Fibroblast of skin of left biceps (primary cell): ENCODE data around the gene LACRT.
"Not testable (repeated sequence)": the region's sequence is repeated elsewhere in the genome, so short reads cannot be mapped to it uniquely, and the experiment has no call there.

ENCODE experiments used
- DNase-seq, 2 experiments: peaks; one replicate each; pipeline ENCODE4 v3.0.0-alpha.2; 2013; ENCODE audit warnings: low read depth in 2 of 2

Gene LACRT, protein sequence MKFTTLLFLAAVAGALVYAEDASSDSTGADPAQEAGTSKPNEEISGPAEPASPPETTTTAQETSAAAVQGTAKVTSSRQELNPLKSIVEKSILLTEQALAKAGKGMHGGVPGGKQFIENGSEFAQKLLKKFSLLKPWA

GRCh38 chr12:54634795-54635194 is at the start of gene LACRT:
TSS of gene LACRT (minus strand) at chr12:54634895. CDS start at chr12:54634841, 54 bp downstream.
- no peak for DNase-seq

GRCh38 chr12:54683398-54683797 is 48.7 kb upstream of the LACRT start:
- no peak for DNase-seq

DNA sequence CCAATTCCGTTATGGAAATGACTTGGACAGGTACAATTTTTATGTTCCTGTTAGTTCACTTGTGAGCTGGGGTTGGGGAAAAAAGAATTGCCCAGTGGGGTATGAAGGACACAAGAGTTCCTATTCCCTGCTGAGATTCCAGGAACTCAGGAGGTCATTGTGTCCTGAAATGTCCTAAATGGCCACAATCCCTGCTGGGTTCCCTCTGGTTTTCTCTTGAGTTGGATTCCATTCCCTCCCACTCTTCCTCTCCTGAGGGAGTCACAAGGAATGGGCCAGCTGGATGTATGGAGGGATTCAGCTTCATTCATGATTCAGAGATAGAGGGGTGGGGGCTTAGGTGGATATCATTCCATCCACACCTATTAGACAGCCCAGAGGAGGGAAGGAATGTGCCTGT is 48.0 kb upstream of the LACRT start:
- no peak for DNase-seq

- DNase-seq = no peak
Observed at GRCh38 chr12:54680374-54680773, 45.7 kb upstream of the LACRT start.

DNA sequence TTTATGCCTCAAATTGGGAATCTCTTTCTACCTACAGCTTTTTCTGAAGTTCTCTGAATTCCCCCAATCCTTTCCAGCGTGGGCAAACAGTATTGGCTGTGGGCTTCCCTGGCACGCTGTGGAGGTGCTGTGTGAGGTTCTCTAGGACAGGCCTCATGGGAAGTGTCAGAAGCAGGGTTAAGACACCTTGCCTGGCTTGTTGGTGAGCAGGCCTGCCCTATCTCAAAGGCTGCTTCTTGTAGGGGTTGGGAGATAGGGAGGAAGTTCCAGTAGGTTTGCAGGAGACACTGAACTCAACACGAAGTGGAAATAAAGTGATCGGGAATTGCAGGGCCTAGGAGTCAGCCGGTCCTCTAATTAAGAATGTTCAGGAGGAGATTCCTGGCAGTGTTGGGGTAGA is 43.4 kb upstream of the LACRT start:
- no peak for DNase-seq

- DNase-seq = no peak
Observed at GRCh38 chr12:54667945-54668344, 33.2 kb upstream of the LACRT start.

DNA sequence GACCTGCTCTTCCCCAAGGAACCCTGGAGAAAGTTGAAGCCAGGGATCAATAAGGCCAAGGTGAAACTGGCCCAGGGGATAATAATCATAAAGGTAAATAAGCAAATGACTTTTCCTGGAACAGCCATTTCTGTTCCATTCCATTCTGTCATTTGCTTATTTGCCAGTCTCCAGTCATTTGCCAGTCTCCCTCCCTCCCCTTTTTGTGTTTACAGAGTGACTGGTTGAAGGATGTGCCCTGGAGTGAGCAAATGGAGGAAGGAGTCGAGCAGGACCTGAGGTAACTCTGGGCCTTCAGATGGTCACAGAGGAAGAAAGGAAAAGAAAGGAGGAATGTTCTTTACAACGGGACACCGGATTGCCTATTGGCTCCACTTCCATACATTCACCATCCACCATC is 31.3 kb upstream of the LACRT start:
- no peak for DNase-seq

- not testable (repeated sequence) for DNase-seq
Observed at GRCh38 chr12:54665022-54665635, 30.4 kb upstream of the LACRT start.

GRCh38 chr12:54663603-54664002 is 28.9 kb upstream of the LACRT start:
- DNase-seq = no peak

GRCh38 chr12:54662026-54662425 is 27.3 kb upstream of the LACRT start:
- DNase-seq = no peak

DNA sequence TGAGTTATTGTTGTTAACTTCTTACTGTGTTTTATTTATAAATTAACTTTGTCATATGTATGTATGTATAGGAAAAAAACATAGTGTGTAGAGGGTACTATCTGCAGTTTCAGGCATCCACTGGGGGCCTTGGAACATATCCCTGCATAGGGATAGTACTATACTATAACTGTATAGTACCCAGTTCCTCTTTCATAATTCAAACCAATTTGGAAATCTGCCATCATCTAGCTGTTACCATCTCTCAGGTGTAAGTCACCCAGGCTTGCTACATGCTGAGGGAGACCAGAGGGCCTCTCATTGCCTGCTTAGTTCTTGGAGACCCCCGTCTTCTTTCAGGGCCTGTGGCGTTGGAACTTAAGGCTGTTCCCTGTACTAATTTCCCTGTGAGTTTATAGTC is 26.4 kb upstream of the LACRT start:
- DNase-seq = no peak

DNA sequence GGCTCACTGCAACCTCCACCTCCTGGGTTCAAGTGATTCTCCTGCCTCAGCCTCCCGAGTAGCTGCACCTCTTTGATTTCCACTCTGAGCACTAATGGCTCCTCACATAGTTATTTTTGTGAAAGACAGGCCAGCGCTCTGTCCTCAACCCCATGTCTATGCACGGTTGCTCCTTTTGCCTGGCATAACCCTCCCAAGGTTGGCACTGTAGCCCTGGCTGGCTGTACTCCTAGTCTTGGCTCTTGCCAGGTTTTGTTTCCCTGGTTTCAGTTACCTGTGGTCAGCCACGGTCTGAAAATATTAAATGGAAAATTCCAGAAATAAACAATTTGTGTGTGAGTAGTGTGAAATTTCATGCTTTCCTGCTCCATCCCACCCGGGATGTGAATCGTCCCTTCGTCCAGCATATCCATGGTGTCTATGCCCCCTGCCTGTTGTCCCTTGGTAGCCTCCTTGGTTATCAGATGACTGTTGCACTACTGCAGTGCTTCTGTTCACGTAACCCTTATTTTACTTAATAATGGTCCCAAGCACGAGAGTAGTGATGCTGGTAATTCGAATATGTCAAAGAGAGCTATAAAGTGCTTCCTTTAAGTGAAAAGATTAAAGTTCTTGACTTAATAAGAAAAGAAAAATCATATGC is 25.7 kb upstream of the LACRT start:
- DNase-seq = no peak

- DNase-seq = no peak
Observed at GRCh38 chr12:54658306-54659264, 23.9 kb upstream of the LACRT start.

- no peak for DNase-seq
Observed at GRCh38 chr12:54657105-54657607, 22.5 kb upstream of the LACRT start.

DNA sequence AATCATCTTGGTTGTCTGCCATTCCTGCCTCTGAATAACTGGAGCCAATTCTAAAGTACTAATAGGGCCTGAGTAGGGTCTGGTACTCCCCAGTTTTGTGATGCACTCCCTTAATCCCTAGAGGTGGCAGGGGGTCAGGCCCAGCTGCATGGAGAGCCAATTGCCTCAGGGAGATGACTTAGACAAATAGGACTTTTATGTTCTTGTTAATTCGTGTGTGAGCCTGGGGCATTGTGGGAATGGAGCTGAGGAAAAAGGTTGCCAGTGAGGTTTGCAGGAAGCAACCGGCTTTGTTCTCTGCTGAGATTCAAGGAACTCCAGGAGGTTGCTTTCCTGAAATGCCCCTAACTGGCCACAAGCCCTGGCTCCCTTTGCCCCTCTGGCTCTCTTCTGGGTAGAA is 20.2 kb upstream of the LACRT start:
- DNase-seq = no peak

- no peak for DNase-seq
Observed at GRCh38 chr12:54653025-54653424, 18.3 kb upstream of the LACRT start.

DNA sequence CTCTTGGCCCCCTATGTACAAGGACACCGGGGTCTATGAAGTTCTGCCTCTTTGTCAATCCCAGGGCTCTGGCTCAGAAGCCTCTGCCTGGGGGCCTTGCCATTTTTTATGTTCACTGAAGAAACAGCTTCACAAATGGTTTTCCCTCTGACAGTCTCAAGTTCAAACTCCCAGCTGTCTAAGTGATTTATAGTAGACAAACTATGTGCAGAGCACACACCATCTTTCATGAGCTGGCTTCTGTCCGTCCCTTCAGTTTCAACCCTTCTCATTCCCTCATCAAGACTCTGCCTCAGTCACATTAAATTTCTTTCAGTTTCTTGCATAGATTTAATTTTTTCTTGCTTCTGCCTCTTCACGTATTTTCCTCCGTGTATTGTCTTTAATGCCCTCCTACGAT is 16.2 kb upstream of the LACRT start:
- DNase-seq = no peak

DNA sequence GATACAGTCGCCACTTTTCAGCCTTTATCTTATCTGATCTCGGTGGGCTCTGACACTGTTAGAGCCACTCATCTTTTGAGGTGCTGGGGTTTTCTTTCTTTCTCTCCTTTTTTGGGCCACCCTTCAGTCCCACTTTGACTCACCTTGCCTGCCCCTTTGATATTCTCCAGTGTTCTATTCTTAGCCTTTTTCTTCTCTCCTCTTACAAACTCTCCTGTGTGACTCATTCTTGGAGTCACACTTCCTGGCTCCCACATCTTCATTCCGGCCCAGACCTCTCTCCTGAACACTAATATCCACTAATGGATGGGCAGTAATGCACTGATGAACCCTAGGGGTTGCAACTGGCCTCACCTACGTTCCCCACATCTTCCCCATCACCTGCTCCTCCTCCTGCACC is 15.7 kb upstream of the LACRT start:
- no peak for DNase-seq

DNA sequence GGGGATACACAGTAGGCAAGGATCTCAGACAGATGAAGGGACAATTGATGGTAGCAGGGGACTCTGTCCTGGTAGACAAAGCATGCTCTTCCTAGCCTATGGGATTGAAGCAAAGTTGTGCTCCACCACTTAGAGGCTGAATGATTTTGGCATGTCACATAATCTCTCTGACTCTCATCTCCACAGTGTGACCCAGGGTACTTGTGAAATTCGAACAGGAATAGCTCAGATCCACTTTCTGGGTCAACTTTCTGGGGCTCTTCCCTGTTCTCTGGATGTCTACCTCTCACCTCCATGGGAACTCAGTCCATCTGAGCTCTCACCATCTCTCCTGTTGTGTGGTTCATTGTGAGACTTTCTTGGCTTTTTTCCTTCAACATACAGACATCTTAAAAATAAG is 15.1 kb upstream of the LACRT start:
- DNase-seq = no peak

GRCh38 chr12:54648265-54648664 is 13.6 kb upstream of the LACRT start, which contains the start of gene DCD:
TSS of gene DCD (minus strand) at chr12:54648365. CDS start at chr12:54648303, 62 bp downstream.
- DNase-seq = no peak

- DNase-seq = no peak
Observed at GRCh38 chr12:54641554-54641953, 6.9 kb upstream of the LACRT start.

DNA sequence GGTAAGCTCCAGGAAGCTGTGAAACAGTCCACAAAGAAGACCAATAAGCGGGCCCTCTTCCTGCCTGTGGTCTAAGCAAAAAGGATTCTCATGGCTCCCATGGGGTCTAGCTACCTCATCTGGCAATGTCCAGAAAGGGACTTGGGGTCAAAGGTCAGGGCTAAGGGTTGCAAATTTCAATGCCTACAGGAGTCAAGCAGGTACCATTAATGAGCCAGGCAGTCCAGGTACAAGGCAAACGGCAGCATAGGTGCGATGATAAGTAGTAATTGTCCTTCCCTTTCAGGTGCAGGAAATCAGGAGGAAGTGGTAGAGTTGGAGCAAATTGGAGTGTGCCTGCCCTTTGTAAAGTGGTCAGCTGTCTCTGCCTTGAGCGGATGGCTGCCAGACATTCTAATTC is 6.4 kb upstream of the LACRT start:
- no peak for DNase-seq
